Measurements from ENCODE around the gene TMEM222.
A peak's percentile ranks its signal among the peaks of the same experiment; 100 is the strongest.

The TMEM222 gene

GRCh38 chr1:27314169-27314568, 7.8 kb upstream of the TMEM222 start:
- in situ Hi-C loops (cut with HindIII; ENCODE audit: low pct_ligation_motif_present, low sequenced_read_pairs), result no loop called here

GRCh38 chr1:27314737-27315136, 7.2 kb upstream of the TMEM222 start:
- in situ Hi-C loops (cut with HindIII; ENCODE audit: low pct_ligation_motif_present, low sequenced_read_pairs), result no loop called here
- TF ChIP-seq, protein P1, sequence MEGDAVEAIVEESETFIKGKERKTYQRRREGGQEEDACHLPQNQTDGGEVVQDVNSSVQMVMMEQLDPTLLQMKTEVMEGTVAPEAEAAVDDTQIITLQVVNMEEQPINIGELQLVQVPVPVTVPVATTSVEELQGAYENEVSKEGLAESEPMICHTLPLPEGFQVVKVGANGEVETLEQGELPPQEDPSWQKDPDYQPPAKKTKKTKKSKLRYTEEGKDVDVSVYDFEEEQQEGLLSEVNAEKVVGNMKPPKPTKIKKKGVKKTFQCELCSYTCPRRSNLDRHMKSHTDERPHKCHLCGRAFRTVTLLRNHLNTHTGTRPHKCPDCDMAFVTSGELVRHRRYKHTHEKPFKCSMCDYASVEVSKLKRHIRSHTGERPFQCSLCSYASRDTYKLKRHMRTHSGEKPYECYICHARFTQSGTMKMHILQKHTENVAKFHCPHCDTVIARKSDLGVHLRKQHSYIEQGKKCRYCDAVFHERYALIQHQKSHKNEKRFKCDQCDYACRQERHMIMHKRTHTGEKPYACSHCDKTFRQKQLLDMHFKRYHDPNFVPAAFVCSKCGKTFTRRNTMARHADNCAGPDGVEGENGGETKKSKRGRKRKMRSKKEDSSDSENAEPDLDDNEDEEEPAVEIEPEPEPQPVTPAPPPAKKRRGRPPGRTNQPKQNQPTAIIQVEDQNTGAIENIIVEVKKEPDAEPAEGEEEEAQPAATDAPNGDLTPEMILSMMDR (IDR thresholded peaks at IDR 0.05; ENCODE audit: low read depth, low read length, missing control alignments), result no peak

More at GRCh38 chr1:27314169-27314568, 7.8 kb upstream of the TMEM222 start:
- Histone ChIP-seq H3K27ac (no peak overlapping the region), H3K4me3 (ENCODE audit: low read depth, low read length) (no peak overlapping the region), H3K27me3 (replicated peaks) (no peaks in the 10 kb centered on the region), H3K36me3 (replicated peaks) (no peaks in the 10 kb centered on the region)
- TF ChIP-seq, protein P1 (IDR thresholded peaks at IDR 0.05; ENCODE audit: low read depth, low read length, missing control alignments), result no peak
- DNase-seq, result no peak

GRCh38 chr1:27316860-27317259, 5.1 kb upstream of the TMEM222 start:
- H3K4me3 ChIP-seq (ENCODE audit: low read depth, low read length), result no peak overlapping the region
- H3K36me3 ChIP-seq (replicated peaks), result no peaks in the 10 kb centered on the region
- H3K27me3 ChIP-seq (replicated peaks), result no peaks in the 10 kb centered on the region
- TF ChIP-seq, protein P1 (IDR thresholded peaks at IDR 0.05; ENCODE audit: low read depth, low read length, missing control alignments), result no peak
- H3K27ac ChIP-seq, result no peak overlapping the region
- no peak for DNase-seq
- in situ Hi-C loops (cut with HindIII; ENCODE audit: low pct_ligation_motif_present, low sequenced_read_pairs), result no loop called here

More at GRCh38 chr1:27314737-27315136, 7.2 kb upstream of the TMEM222 start:
- Histone ChIP-seq H3K27ac (no peak overlapping the region), H3K36me3 (replicated peaks) (no peaks in the 10 kb centered on the region), H3K27me3 (replicated peaks) (no peaks in the 10 kb centered on the region), H3K4me3 (ENCODE audit: low read depth, low read length) (no peak overlapping the region)
- no peak for DNase-seq

- in situ Hi-C loops (cut with HindIII; ENCODE audit: low pct_ligation_motif_present, low sequenced_read_pairs), result no loop called here
- Histone ChIP-seq H3K27ac (no peak overlapping the region), H3K27me3 (replicated peaks) (no peaks in the 10 kb centered on the region), H3K36me3 (replicated peaks) (no peaks in the 10 kb centered on the region), H3K4me3 (ENCODE audit: low read depth, low read length) (no peak overlapping the region)
- DNase-seq, result no peak
- TF ChIP-seq, protein P1 (IDR thresholded peaks at IDR 0.05; ENCODE audit: low read depth, low read length, missing control alignments), result no peak
These were observed 3.8 kb upstream of the TMEM222 start for GRCh38 chr1:27318136-27318535.

DNA sequence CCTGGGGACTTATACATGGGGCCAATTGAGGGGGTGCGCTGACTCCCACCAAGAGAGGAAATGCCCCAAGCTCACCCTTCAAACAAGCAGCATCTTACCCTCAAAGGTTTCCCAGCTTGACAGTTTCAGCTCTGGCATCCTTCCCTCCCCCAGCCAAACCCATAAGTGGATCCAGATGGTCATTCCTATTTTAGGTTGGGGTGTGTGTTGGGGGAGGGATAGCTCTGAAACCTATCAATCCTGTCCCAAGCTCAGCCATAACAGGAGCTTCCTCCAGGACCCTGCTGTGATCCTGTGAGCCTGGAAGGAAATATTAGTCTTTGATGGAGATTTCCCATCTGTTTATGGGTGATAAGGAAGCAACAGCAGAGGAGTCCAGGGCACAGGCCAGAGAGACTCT, 3.4 kb upstream of the TMEM222 start:
- DNase-seq, result no peak
- in situ Hi-C loops (cut with HindIII; ENCODE audit: low pct_ligation_motif_present, low sequenced_read_pairs), result no loop called here
- TF ChIP-seq, protein P1 (IDR thresholded peaks at IDR 0.05; ENCODE audit: low read depth, low read length, missing control alignments), result no peak
- Histone ChIP-seq H3K27ac (no peak overlapping the region), H3K27me3 (replicated peaks) (no peaks in the 10 kb centered on the region), H3K36me3 (replicated peaks) (no peaks in the 10 kb centered on the region), H3K4me3 (ENCODE audit: low read depth, low read length) (no peak overlapping the region)

- Histone ChIP-seq H3K27ac (peak overlapping the region; percentile 79), H3K27me3 (replicated peaks) (no peaks in the 10 kb centered on the region), H3K36me3 (replicated peaks) (peaks cover 11% of the 10 kb centered on the region), H3K4me3 (ENCODE audit: low read depth, low read length) (peak overlapping the region; percentile 100)
- no peak for DNase-seq
- in situ Hi-C loops (cut with HindIII; ENCODE audit: low pct_ligation_motif_present, low sequenced_read_pairs), result no loop called here
- TF ChIP-seq, protein P1 (IDR thresholded peaks at IDR 0.05; ENCODE audit: low read depth, low read length, missing control alignments), result no peak
These were observed 742 bp downstream of the TMEM222 start for GRCh38 chr1:27322569-27323240.
